ENCODE measurements around the gene KIAA0586. TPM values are rescaled to one million over a fixed set of nuclear protein-coding genes. Genes with fewer than 3 reads are reported as not detected.

Gene KIAA0586
- 84.7 and 88.6 TPM in 2 replicates for total RNA-seq (2013; cell fraction: nucleolus; rRNA removed)
- total RNA-seq (2014; rRNA removed) (16.3 and 18.1 TPM in 2 replicates), total RNA-seq (2014; rRNA removed; fragmentation: Illumina TruSeq; extraction: Trizol) (26.9 and 27.2 TPM in 2 replicates), total RNA-seq (2021) (18.1 and 21.9 TPM in 2 replicates), polyA plus RNA-seq (2011; rRNA removed) (21.8 and 33.5 TPM in 2 replicates), polyA plus RNA-seq (2014; fragmentation: Illumina TruSeq; extraction: Trizol) (21.5 and 22.1 TPM in 2 replicates), polyA plus RNA-seq (2014; fragmentation: Nextera tagmentation; extraction: Ambion mirVana) (10 to 100 TPM in 1 of 2 experiments, 1 to 10 TPM in 1; 7.1 to 10.0 TPM), polyA plus RNA-seq (2014; rRNA removed) (8.0 and 12.9 TPM in 2 replicates), polyA plus RNA-seq (2016; fragmentation: Nextera tagmentation; extraction: Ambion mirVana) (10 to 100 TPM; 20.2 to 27.6 TPM), polyA minus RNA-seq (2011; rRNA and poly(A)+ RNA removed) (37.4 and 59.5 TPM in 2 replicates), Bru-seq, nascent RNA (percentile 69 among the genes with signal in this experiment), BruChase-seq, experiment 1, labeled RNA remaining after a 6-hour chase (percentile 66 among the genes with signal in this experiment), BruChase-seq, experiment 2, labeled RNA remaining after a 2-hour chase (percentile 71 among the genes with signal in this experiment)
- 6.8 TPM for polyA plus RNA-seq (2011; ENCODE audit: low read depth)
- polyA plus RNA-seq (2011; cell fraction: cytosol; rRNA removed): 11.1 and 12.0 TPM in 2 replicates
- 15.9 and 17.6 TPM in 2 replicates for polyA plus RNA-seq (2011; cell fraction: nucleus; rRNA removed)
- polyA plus RNA-seq (2012): 9.8 and 13.2 TPM in 2 replicates
- polyA minus RNA-seq (2011; cell fraction: cytosol; rRNA and poly(A)+ RNA removed): 17.5 and 22.1 TPM in 2 replicates
- polyA minus RNA-seq (2011; cell fraction: nucleus; rRNA and poly(A)+ RNA removed): 26.0 and 29.1 TPM in 2 replicates
- long read RNA-seq, experiment 1, partial matches to known transcripts: 0 of 1 reads
- long read RNA-seq, experiment 1, other reads (novel, unspliced or antisense): 1 of 1 reads
- long read RNA-seq, experiment 2, partial matches to known transcripts: 36 of 62 reads
- long read RNA-seq, experiment 2, other reads (novel, unspliced or antisense): 26 of 62 reads

- H3K27ac ChIP-seq (ENCODE audit: control insufficient read depth, insufficient read depth): peak within 1 kb of the TSS; percentile 99
- RAD21 ChIA-PET (ENCODE audit: unreplicated experiment): interaction anchor here (2.0 kb wide), 1 partner anchor 129 kb away, joined by 14 read pairs; the partner anchor contains the start of gene ARID4A
- H3K4me3 ChIP-seq: peak within 1 kb of the TSS; percentile 97
- FAIRE-seq: peak; percentile 81
- CTCF ChIA-PET: interaction anchor here (0.7 kb wide), 1 partner anchor 129 kb away, joined by 3 read pairs; the partner anchor contains the start of gene ARID4A
- in situ Hi-C loops (cut with MboI) (no loop called here), intact Hi-C loops (cut with micrococcal nuclease; ENCODE audit: unreplicated experiment) (loop anchor here (2.0 kb wide), 1 partner anchor 131 kb away; no protein-coding TSS in a partner anchor)
- peak within 1 kb of the TSS; percentile 98 for H2AFZ ChIP-seq (ENCODE audit: control insufficient read depth, low read depth, low read length)
- no peaks in the 10 kb centered on the region for H3K27me3 ChIP-seq (replicated peaks in 1 of 2; ENCODE audit: control insufficient read depth in 2 of 2, insufficient read depth in 2 of 2, low read length in 1 of 2)
- H4K20me1 ChIP-seq (ENCODE audit: control insufficient read depth, insufficient read depth): no peaks in the 10 kb centered on the region
- peaks cover 0 to 14% of the 10 kb centered on the region in 2 experiments; a peak in 2 of 4 replicates for H3K36me3 ChIP-seq (ENCODE audit: control insufficient read depth in 2 of 2, insufficient read depth in 2 of 2, low read length in 1 of 2)
- ATAC-seq: peak; percentile 93
- H3K79me2 ChIP-seq (ENCODE audit: control insufficient read depth, insufficient read depth, low read length): peaks cover 44% of the 10 kb centered on the region
- SMC1A ChIA-PET (ENCODE audit: uncharacterized antibody, unreplicated experiment): interaction anchor here (0.7 to 2.5 kb wide), 4 partner anchors 31 to 1418 kb away, joined by 3 to 11 read pairs (median 4); partner anchors contain the start of gene ARID4A
- under 1% methylated on average over 33 of the region's 33 CpGs for WGBS (ENCODE audit: insufficient coverage, insufficient replicate concordance, low lambda C conversion rate, missing lambda C conversion rate)
- no peaks in the 10 kb centered on the region for H3K9me3 ChIP-seq (replicated peaks; ENCODE audit: control insufficient read depth, insufficient read depth, low read length)
- H3K9ac ChIP-seq (ENCODE audit: control insufficient read depth, insufficient read depth, low read length): peak within 1 kb of the TSS; percentile 97
- H3K4me2 ChIP-seq (ENCODE audit: control insufficient read depth, insufficient read depth): peak within 1 kb of the TSS; percentile 75
- POLR2A ChIA-PET: interaction anchor here (0.6 to 3.0 kb wide), 3 partner anchors 129 to 1552 kb away, joined by 3 to 15 read pairs (median 3); partner anchors contain the start of gene ARID4A
- H3K4me1 ChIP-seq (ENCODE audit: control insufficient read depth, insufficient read depth, low read length): no peaks in the 10 kb centered on the region
- DNase-seq (ENCODE audit: low read depth, low spot score): peak; percentile 95
- BruUV-seq (replicated peaks): no TSS peak
- TF ChIP-seq IRF5 (IDR thresholded peaks at IDR 0.05; ENCODE audit: borderline replicate concordance): 0 out of 2 replicates have a peak, but pooled peaks have one; percentile 37
- peak; percentile 76 for TF ChIP-seq ZZZ3 (IDR thresholded peaks at IDR 0.05; ENCODE audit: control insufficient read depth, insufficient read length, low read depth)
- no peak for TF ChIP-seq SMC3 (IDR thresholded peaks at IDR 0.05; ENCODE audit: borderline replicate concordance, low read length)
- TF ChIP-seq NR2C1 (IDR thresholded peaks at IDR 0.05): peak; percentile 57
- peak; percentile 99 for TF ChIP-seq ZBTB40 (IDR thresholded peaks at IDR 0.05; ENCODE audit: borderline replicate concordance)
- TF ChIP-seq CBFB (IDR thresholded peaks at IDR 0.05; ENCODE audit: low read depth): no peak
- TF ChIP-seq ZBTB11 (CRISPR knock-in tag; IDR thresholded peaks at IDR 0.05): peak; percentile 95
- no peak for TF ChIP-seq IRF4 (IDR thresholded peaks at IDR 0.05; ENCODE audit: low read depth, low read length)
These were observed at the start of gene KIAA0586, which contains the start of gene TIMM9 for GRCh38 chr14:58427281-58428117. Gene KIAA0586, plus strand, starts transcription at chr14:58427719. Its CDS starts 546 bp downstream, at chr14:58428265. Gene TIMM9, minus strand, starts transcription at chr14:58427531. Its CDS starts 15,586 bp downstream, at chr14:58411945.

Measured in GM12878 (cell line).